ENCODE results near the gene UBE2O. TPM values are rescaled to one million over a fixed set of nuclear protein-coding genes. Genes with fewer than 3 reads are reported as not detected.

UBE2O gene
- total RNA-seq, 1 experiment from 2014 or later, result 52.6 TPM

DNA sequence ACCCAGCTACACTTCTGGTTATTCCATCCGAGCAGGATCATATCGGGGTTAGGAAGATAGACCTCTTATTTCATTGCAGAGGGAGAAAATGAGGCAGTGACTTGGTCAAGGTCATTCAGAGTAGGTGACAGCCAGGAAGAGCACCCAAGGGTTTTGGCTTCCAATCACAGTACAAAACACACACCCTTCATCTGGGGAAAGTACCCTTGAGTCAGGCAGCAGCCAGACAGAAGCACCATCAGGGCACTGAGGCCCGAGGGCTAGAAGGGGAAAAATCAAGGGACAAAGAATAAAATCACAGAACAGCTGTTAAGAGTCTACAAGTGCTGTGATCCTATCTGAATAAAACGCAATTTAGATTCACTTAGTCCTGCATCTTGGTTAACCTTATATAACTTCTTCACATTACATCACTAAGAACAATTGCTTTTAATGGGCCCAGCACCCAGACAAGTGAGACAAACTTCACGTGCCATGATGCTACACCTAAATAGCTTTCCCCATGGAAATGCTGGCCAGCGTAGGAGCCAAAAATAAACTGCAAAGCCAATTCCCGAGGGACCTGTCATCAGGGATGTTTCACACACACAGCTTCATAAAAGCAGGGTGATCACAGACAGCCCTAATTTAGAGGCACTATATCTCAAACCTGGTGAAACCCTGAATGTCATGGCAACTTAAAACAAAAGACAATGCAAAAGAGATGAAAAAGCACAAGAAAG, 4.9 kb downstream of the UBE2O start:
- TF ChIP-seq, protein P1, sequence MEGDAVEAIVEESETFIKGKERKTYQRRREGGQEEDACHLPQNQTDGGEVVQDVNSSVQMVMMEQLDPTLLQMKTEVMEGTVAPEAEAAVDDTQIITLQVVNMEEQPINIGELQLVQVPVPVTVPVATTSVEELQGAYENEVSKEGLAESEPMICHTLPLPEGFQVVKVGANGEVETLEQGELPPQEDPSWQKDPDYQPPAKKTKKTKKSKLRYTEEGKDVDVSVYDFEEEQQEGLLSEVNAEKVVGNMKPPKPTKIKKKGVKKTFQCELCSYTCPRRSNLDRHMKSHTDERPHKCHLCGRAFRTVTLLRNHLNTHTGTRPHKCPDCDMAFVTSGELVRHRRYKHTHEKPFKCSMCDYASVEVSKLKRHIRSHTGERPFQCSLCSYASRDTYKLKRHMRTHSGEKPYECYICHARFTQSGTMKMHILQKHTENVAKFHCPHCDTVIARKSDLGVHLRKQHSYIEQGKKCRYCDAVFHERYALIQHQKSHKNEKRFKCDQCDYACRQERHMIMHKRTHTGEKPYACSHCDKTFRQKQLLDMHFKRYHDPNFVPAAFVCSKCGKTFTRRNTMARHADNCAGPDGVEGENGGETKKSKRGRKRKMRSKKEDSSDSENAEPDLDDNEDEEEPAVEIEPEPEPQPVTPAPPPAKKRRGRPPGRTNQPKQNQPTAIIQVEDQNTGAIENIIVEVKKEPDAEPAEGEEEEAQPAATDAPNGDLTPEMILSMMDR (conservative IDR thresholded peaks at IDR 0.05), result no peak
- Histone ChIP-seq H3K27me3 (ENCODE audit: insufficient read depth, low read length) (no peaks in the 10 kb centered on the region), H3K27ac (ENCODE audit: insufficient read length, low read depth, low read length) (no peak overlapping the region), H3K23me2 (ENCODE audit: insufficient read length, low read depth, low read length, poor library complexity, severe bottlenecking) (peaks cover 7% of the 10 kb centered on the region), H4K20me1 (ENCODE audit: control insufficient read depth, insufficient read depth, insufficient read length) (no peaks in the 10 kb centered on the region), H4K91ac (ENCODE audit: insufficient read length, low read depth, low read length) (no peak overlapping the region), H2BK20ac (ENCODE audit: low read depth, low read length, poor library complexity, severe bottlenecking) (no peak overlapping the region), H2BK12ac (ENCODE audit: insufficient read length, low read depth, low read length) (no peak overlapping the region), H3K4me2 (ENCODE audit: insufficient read depth, insufficient read length, low read length) (no peak overlapping the region), H3K4me1 (ENCODE audit: insufficient read depth, low read length) (peaks cover 38% of the 10 kb centered on the region), H3K79me1 (ENCODE audit: insufficient read depth, low read depth, low read length, poor library complexity, severe bottlenecking) (no peaks in the 10 kb centered on the region), H3T11ph (ENCODE audit: low read length) (no peak overlapping the region), H3K9ac (ENCODE audit: extremely low read depth, insufficient read length, low read length) (no peak overlapping the region), H3K79me2 (ENCODE audit: insufficient read depth, low read length) (peaks cover 51% of the 10 kb centered on the region; the same call in 1 of the 2 replicates), H4K5ac (ENCODE audit: insufficient read length, low read depth, low read length) (no peak overlapping the region), H3K56ac (ENCODE audit: insufficient read length, low read depth, low read length) (no peak overlapping the region), H2BK15ac (ENCODE audit: low read depth, low read length) (no peak overlapping the region), H3K14ac (ENCODE audit: insufficient read depth, low read length) (no peak overlapping the region), H3K4ac (ENCODE audit: low read depth, low read length) (no peak overlapping the region), H2BK5ac (ENCODE audit: insufficient read length, low read length) (no peak overlapping the region), H4K8ac (replicated peaks; ENCODE audit: insufficient read length, low read depth, low read length) (no peak overlapping the region), H2AFZ (ENCODE audit: low read length) (no peak overlapping the region), H2AK5ac (ENCODE audit: insufficient read length, low read length) (no peak overlapping the region), H3K18ac (ENCODE audit: insufficient read length, low read depth, low read length) (no peak overlapping the region), H3K9me3 (ENCODE audit: control insufficient read depth, low read depth, low read length) (no peaks in the 10 kb centered on the region), H3K23ac (ENCODE audit: insufficient read length, low read depth, low read length) (no peak overlapping the region), H2BK120ac (ENCODE audit: low read depth, low read length, poor library complexity, severe bottlenecking) (no peak overlapping the region)
- Mint-ChIP-seq H3K4me1 (peaks cover 74 to 81% of the 10 kb centered on the region in 2 experiments), H3K36me3 (ENCODE audit: insufficient read depth in 1 of 3, low read depth in 3 of 3) (peaks cover 0 to 4% (median 0%) of the 10 kb centered on the region in 3 experiments; a peak in 1 of 7 replicates), H3K4me3 (peak overlapping the region in 1 of 2 experiments; percentile 19; a peak in 1 of 5 replicates), H3K27ac (no peak overlapping the region; a peak in 2 of 7 replicates), H3K27me3 (ENCODE audit: low read depth) (no peaks in the 10 kb centered on the region), H3K9me3 (no peaks in the 10 kb centered on the region; a peak in 1 of 5 replicates)
- DNase-seq, result no peak
- no CpG with 5 or more reads among the region's 7 CpGs for WGBS (ENCODE audit: extremely low coverage, insufficient read length, low lambda C conversion rate)
